ENCODE measurements around the gene TENT5A.
"Not testable (repeated sequence)": the region's sequence is repeated elsewhere in the genome, so short reads cannot be mapped to it uniquely, and the experiment has no call there.

Gene TENT5A

GRCh38 chr6:81750200-81750599 lies 2.3 kb downstream of the TENT5A start:
- no peak for DNase-seq (ENCODE audit: low read depth)

- DNase-seq (ENCODE audit: low read depth): no peak
Observed at GRCh38 chr6:81749707-81750106, 2.8 kb downstream of the TENT5A start.

DNA sequence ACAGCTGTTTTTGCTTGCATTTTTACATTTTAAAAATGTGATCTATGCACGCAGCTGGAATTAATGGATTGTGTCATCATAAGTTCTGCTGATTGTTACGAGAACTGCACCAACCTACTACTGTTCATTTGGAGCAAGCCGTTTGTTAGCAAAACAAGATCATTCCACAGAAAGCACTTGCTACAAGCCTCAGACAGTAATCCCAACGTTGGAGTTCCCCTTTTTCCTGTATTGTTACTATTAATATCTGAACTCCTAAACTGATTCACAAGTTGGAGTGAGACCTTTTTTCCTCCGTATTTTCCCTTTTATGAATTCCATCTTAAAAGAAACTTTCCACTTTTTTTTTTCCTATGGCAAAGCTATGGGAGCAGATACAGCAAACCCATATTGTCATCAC lies 3.5 kb downstream of the TENT5A start:
- no peak for DNase-seq (ENCODE audit: low read depth)

DNA sequence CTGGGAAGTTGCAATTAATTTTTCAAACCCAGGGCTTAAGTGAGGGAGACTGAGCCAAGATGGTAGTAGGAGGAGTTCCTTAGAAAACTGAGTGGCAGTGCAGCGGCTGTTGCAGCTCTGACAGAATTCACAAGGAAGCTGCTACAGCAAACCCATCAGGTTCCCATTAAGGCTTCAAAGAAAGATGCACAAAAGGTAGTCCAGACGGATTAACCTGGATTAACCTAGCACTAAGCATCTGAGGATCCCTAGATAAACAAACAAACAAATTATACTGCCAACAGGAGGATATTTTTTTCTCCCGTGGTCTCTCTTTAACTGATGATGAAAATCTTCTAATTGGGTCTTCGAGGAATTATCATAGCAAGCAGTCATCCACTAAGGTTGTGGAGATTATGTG lies 5.2 kb downstream of the TENT5A start:
- DNase-seq (ENCODE audit: low read depth): no peak

DNA sequence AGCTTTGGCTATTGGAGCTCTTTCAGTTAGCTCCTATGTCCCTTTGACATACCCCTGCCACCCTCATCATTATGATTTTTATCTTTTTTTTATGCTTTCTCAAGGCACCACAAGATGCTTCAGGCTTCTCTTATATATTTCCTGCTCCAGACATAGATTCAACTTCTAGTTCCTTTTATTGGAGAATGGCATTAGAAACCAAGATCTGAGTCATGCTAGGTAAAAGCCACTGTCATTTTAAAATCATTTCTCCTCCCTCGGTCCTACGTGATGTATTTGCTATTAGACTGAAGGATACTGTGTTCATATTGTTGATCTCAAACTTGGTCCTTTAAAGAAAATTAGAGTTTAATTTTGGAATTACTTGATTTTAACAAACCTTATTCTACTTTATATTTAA lies 8.3 kb downstream of the TENT5A start:
- no peak for DNase-seq (ENCODE audit: low read depth)

- no peak for DNase-seq (ENCODE audit: low read depth)
Observed at GRCh38 chr6:81743649-81744048, 8.8 kb downstream of the TENT5A start.

DNA sequence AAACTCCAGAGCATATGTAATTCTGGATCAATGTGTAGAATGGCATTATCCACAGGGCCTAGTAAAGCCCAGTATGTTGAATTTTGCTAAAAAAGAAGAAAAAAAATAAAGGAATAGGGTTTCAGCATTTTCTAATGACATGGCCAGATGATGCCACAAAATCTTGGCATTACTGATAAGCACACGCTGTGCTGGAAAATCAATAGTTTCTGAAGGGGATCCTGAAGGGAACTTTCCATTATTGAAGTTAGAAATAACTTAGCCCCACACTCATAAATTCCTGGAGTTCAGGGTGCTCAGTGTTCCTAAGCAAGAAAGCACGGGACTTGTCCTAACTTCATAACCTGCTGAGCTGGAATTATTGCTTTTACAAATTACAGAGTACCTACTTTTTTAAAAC lies 10.8 kb downstream of the TENT5A start:
- no peak for DNase-seq (ENCODE audit: low read depth)

DNA sequence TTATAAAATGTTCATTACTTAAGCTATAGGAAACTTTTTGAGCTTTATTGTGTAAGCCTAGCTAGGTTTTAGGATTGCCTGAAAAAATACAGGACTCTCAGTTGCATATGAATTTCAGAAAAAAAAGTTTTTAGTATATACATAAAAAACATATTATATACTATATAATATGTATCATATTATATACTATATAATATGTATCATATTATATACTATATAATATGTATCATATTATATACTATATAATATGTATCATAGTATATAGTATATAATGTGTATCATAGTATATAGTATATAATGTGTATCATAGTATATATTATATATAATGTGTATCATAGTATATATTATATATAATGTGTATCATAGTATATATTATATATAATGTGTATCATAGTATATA lies 11.9 kb downstream of the TENT5A start:
- DNase-seq (ENCODE audit: low read depth): not testable (repeated sequence)

- no peak for DNase-seq (ENCODE audit: low read depth)
Observed at GRCh38 chr6:81739230-81740195, 13.0 kb downstream of the TENT5A start.

- no peak for DNase-seq (ENCODE audit: low read depth)
Observed at GRCh38 chr6:81736428-81736827, 16.1 kb downstream of the TENT5A start.

GRCh38 chr6:81735756-81736380 lies 16.6 kb downstream of the TENT5A start:
- DNase-seq (ENCODE audit: low read depth): no peak

- no peak for DNase-seq (ENCODE audit: low read depth)
Observed at GRCh38 chr6:81734500-81735150, 17.9 kb downstream of the TENT5A start.

GRCh38 chr6:81734081-81734480 lies 18.4 kb downstream of the TENT5A start:
- no peak for DNase-seq (ENCODE audit: low read depth)

DNA sequence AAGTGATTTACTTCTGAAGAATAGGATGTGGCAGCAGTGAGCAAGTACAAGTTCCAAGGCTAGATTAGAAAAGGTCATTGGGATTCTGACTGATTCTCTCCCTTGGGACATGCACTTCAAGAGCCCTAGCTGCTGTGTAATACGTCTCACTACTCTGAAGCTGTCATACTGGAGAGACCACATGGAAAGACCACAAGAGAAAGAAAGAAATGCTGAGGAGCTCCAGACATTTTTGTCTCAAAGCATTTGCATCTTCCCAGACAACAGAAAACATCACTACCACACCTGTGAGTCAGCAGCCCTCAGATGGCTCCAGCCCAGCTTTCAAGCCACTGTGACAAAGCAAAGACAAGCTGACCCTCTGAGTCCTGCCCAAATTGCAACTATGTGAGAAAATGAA lies 20.7 kb downstream of the TENT5A start:
- no peak for DNase-seq (ENCODE audit: low read depth)

DNA sequence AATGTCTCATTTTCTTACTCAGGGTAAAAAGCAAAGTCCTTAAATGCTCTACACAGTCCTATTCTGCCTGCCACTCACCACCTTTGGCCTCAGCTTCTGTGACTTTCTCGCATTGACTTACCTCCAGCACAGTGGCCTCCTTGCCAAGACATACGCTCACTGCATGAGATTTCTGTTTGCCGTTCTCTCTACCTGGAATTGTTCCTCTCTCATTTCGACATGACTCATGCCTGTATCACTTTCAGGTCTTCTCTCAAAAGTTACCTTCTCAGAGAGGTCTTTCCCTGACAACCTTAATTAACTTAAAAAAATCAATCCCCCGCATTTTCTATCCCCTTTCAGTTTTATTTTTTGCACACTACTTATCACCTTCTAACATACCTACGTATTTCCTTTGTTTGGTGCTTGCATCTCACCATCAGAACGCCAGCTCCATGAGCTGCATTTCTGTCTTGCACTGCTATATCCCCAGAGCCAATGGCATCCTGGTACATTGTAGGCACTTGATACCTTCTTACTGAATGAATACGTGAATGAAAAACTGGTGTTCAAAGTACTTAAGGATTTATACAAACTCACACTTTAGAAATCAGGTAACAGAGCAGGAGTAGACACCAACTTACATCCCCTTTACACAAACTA lies 24.5 kb downstream of the TENT5A start:
- no peak for DNase-seq (ENCODE audit: low read depth)

DNA sequence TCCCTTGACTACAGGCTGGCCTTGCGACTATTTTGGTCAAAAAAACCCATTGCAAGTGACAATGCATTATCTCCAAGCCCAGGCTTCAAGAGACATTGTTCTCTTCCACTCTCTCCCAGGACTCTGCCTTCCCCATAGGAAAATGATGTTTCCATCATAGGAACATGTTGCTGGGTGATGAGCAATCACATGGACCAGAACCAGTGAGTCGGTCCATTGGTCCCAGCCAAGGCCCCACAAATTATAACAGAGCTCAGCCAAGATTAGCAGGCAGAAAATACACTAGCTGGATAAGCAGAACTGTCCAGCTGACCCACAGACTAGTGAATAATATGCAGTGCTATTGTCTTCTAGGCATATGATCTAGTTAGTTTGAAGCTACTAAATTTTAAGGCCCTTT lies 27.4 kb downstream of the TENT5A start:
- DNase-seq (ENCODE audit: low read depth): no peak

- no peak for DNase-seq (ENCODE audit: low read depth)
Observed at GRCh38 chr6:81722506-81723223, 29.8 kb downstream of the TENT5A start.

DNA sequence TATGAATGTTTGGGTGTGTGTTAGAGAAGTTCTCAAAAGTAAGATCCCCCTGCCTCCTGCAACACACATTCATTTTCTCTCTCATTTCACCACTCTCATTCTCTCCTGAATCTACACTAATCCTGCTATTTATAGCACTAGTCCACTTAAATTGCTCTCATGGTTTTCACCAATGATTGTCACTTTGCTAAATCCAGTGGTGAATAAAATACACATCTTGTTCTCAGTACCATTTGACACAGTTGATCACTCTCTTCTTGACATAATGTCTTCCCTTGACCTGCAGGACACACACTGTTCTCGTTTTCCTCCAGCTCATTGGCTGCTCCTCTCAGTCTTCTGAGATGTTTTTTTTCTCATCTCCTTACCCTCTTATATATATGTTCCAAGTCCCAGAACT lies 32.1 kb downstream of the TENT5A start:
- DNase-seq (ENCODE audit: low read depth): no peak

GRCh38 chr6:81718126-81718525 lies 34.4 kb downstream of the TENT5A start:
- no peak for DNase-seq (ENCODE audit: low read depth)

- no peak for DNase-seq (ENCODE audit: low read depth)
Observed at GRCh38 chr6:81714684-81715083, 37.8 kb downstream of the TENT5A start.

DNA sequence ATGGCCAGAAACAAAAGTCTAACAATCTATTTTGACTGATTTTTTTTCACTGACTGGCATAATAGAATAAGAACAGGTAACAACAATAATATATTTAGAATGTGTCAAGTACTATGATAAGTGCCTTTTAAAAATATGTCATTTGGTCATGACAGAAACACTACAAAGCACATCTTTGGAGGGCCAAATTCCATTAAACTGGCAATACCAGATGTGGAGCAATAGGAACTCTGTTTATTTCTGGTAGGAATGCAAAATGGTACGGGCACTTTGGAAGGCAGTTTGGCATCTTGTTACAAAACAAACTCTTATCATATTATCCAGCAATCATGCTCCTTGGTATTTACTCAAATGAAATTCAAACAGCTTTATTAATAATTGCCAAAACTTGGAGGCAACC lies 39.3 kb downstream of the TENT5A start:
- DNase-seq (ENCODE audit: low read depth): no peak

All from stimulated activated CD4-positive, alpha-beta T cell treated with anti-CD3 and anti-CD28 coated beads, Interleukin-2, amount 100 ng/mL, for 4 hours (primary cell).